MM.1S (cell line): ENCODE data around the gene HOXB3.

Experiments
- DNase-seq: peaks from one replicate; pipeline ENCODE4 v3.0.0-alpha.2; 2015
- H2AFZ ChIP-seq: fragments of 300-600 bp; sonication (generic); 2 replicates; pipeline ENCODE4 v1.6.0; 2016; ENCODE audit warnings: antibody characterized with exemption, low read length
- H3F3A ChIP-seq: fragments of 300-600 bp; sonication (generic); 2 replicates; pipeline ENCODE4 v1.6.1; 2016; ENCODE audit warnings: mild to moderate bottlenecking, antibody characterized with exemption, low read length, moderate library complexity, mixed read lengths; ENCODE audit not compliant: insufficient read depth
- H3K27ac ChIP-seq: fragments of 300-600 bp; sonication (generic); 2 replicates; pipeline ENCODE4 v1.5.1; 2016; ENCODE audit warnings: mild to moderate bottlenecking, low read length
- H3K27me3 ChIP-seq: fragments of 300-600 bp; sonication (generic); replicated peaks from 2 replicates; pipeline ENCODE4 v1.6.0; 2016; ENCODE audit warnings: low read length; ENCODE audit not compliant: insufficient read depth
- H3K36me3 ChIP-seq: fragments of 300-600 bp; sonication (generic); replicated peaks from 2 replicates; pipeline ENCODE4 v1.6.1; 2016; ENCODE audit warnings: mild to moderate bottlenecking, low read length, mixed read lengths; ENCODE audit not compliant: insufficient read depth
- H3K4me1 ChIP-seq: fragments of 300-600 bp; sonication (generic); 2 replicates; pipeline ENCODE4 v1.6.1; 2016; ENCODE audit warnings: low read length, mixed read lengths
- H3K4me2 ChIP-seq: fragments of 300-600 bp; sonication (generic); 2 replicates; pipeline ENCODE4 v1.6.0; 2016; ENCODE audit warnings: low read depth, low read length
- H3K4me3 ChIP-seq: fragments of 300-600 bp; sonication (generic); 2 replicates; pipeline ENCODE4 v1.5.1; 2016; ENCODE audit warnings: low read length, mixed read lengths
- H3K79me2 ChIP-seq: fragments of 300-600 bp; sonication (generic); 2 replicates; pipeline ENCODE4 v1.6.1; 2016; ENCODE audit warnings: mixed run types, low read length, mixed read lengths
- H3K9ac ChIP-seq: fragments of 300-600 bp; sonication (generic); 2 replicates; pipeline ENCODE4 v1.6.1; 2016; ENCODE audit warnings: low read length, mixed read lengths
- H3K9me2 ChIP-seq: fragments of 300-600 bp; sonication (generic); replicated peaks from 2 replicates; pipeline ENCODE4 v1.6.1; 2016; ENCODE audit warnings: mild to moderate bottlenecking, low read length, mixed read lengths; ENCODE audit not compliant: insufficient read depth
- H3K9me3 ChIP-seq: fragments of 300-600 bp; sonication (generic); replicated peaks from 2 replicates; pipeline ENCODE4 v1.6.1; 2016; ENCODE audit warnings: mild to moderate bottlenecking, low read length, mixed read lengths; ENCODE audit not compliant: insufficient read depth
- H4K20me1 ChIP-seq: fragments of 300-600 bp; sonication (generic); 2 replicates; pipeline ENCODE4 v1.6.1; 2016; ENCODE audit warnings: mild to moderate bottlenecking, low read length, moderate library complexity, mixed read lengths; ENCODE audit not compliant: insufficient read depth
- CTCF ChIP-seq: fragments of 300-600 bp; sonication (generic); IDR thresholded peaks from 2 replicates; pipeline ENCODE4 v1.5.1; 2016; ENCODE audit warnings: antibody characterized with exemption, low read length, mixed read lengths
- EZH2 ChIP-seq: fragments of 300-600 bp; sonication (generic); optimal IDR thresholded peaks from 2 replicates; pipeline ENCODE3; 2017; ENCODE audit warnings: low read depth, mild to moderate bottlenecking, antibody characterized with exemption, low read length, mixed read lengths
- EZH2phosphoT487 ChIP-seq: fragments of 300-600 bp; sonication (generic); IDR thresholded peaks from 2 replicates; pipeline ENCODE4 v1.6.1; 2018; ENCODE audit warnings: antibody characterized with exemption, low read length

HOXB3 gene

GRCh38 chr17:48578616-48579470 is 11.2 kb downstream of the HOXB3 start:
- TF ChIP-seq EZH2 (no peak), EZH2phosphoT487 (no peak), CTCF (no peak)
- no peaks in the 10 kb centered on the region for H3K36me3 ChIP-seq
- H3K9ac ChIP-seq: peak overlapping the region; percentile 74
- no peaks in the 10 kb centered on the region for H3K9me3 ChIP-seq
- peak overlapping the region; percentile 75 for H2AFZ ChIP-seq
- H3K79me2 ChIP-seq: peaks cover 12% of the 10 kb centered on the region
- peak overlapping the region; percentile 86 for H3K4me2 ChIP-seq
- H3K27me3 ChIP-seq: no peaks in the 10 kb centered on the region
- no peaks in the 10 kb centered on the region for H3F3A ChIP-seq
- peak overlapping the region; percentile 79 for H3K4me3 ChIP-seq
- H3K27ac ChIP-seq: peak overlapping the region; percentile 22; the same call in 1 of the 2 replicates
- no peaks in the 10 kb centered on the region for H3K9me2 ChIP-seq
- H4K20me1 ChIP-seq: no peaks in the 10 kb centered on the region
- peaks cover 8% of the 10 kb centered on the region for H3K4me1 ChIP-seq
- DNase-seq: no peak

GRCh38 chr17:48577946-48578615 is 12.0 kb downstream of the HOXB3 start, which contains the start of gene HOXB4:
Gene HOXB4 (minus strand): TSS chr17:48578350. CDS start chr17:48578319, 31 bp downstream.
- Histone ChIP-seq H3K9me2 (no peaks in the 10 kb centered on the region), H3K4me2 (peak within 1 kb of the TSS; percentile 86), H3K27ac (peak within 1 kb of the TSS; percentile 22; the same call in 1 of the 2 replicates), H3F3A (no peaks in the 10 kb centered on the region), H3K9ac (peak within 1 kb of the TSS; percentile 81), H3K36me3 (no peaks in the 10 kb centered on the region), H3K4me1 (peaks cover 8% of the 10 kb centered on the region), H3K4me3 (peak within 1 kb of the TSS; percentile 79), H3K9me3 (no peaks in the 10 kb centered on the region), H3K27me3 (no peaks in the 10 kb centered on the region), H2AFZ (peak within 1 kb of the TSS; percentile 78), H4K20me1 (no peaks in the 10 kb centered on the region), H3K79me2 (peaks cover 12% of the 10 kb centered on the region)
- peak; percentile 80 for DNase-seq
- TF ChIP-seq EZH2phosphoT487 (no peak), EZH2 (no peak), CTCF (no peak)

DNA sequence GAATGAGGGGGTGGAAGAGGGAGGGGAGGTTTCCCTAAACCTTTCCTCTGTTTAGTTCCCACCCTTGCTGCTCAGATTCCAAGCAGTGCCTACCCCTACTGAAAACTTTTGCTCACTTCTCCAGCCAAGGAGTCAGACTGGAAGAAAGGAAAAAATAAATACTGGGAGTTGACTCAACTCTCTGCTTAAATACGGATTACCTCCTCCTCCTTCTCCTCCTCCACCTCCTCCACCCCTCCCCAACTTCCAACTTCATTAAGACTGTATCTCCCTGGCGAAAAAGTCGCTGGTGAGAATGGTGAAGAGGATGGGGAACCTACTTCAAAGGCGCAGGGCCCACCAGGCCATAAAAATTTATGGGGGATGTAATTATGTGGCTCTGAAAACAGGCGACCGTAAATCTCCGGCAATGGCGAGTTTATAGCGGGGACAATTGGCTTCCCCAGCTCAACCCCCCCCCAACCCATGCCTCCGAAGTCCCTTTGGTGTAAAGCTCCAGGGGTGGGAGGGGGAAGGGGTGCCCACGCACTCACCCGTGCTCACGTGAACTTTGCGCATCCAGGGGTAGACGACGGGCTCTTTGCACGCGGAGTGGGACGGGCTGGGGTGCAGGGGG is 12.6 kb downstream of the HOXB3 start:
- H3K4me2 ChIP-seq: peak overlapping the region; percentile 46
- no peaks in the 10 kb centered on the region for H3K36me3 ChIP-seq
- H3K4me3 ChIP-seq: peak overlapping the region; percentile 79
- no peaks in the 10 kb centered on the region for H3K27me3 ChIP-seq
- H3K79me2 ChIP-seq: peaks cover 12% of the 10 kb centered on the region
- DNase-seq: no peak
- peak overlapping the region; percentile 81; the same call in 1 of the 2 replicates for H3K9ac ChIP-seq
- H3K27ac ChIP-seq: no peak overlapping the region
- H3K9me3 ChIP-seq: no peaks in the 10 kb centered on the region
- H2AFZ ChIP-seq: peak overlapping the region; percentile 21
- TF ChIP-seq CTCF (no peak), EZH2 (no peak), EZH2phosphoT487 (no peak)
- no peaks in the 10 kb centered on the region for H4K20me1 ChIP-seq
- H3K9me2 ChIP-seq: no peaks in the 10 kb centered on the region
- no peaks in the 10 kb centered on the region for H3F3A ChIP-seq
- H3K4me1 ChIP-seq: peaks cover 8% of the 10 kb centered on the region
